ENCODE results near the gene IRF3.

- TF ChIP-seq CTCF (conservative IDR thresholded peaks at IDR 0.05 in 1 of 2, IDR thresholded peaks at IDR 0.05 in 1 of 2; ENCODE audit: low read depth in 1 of 2, low read length in 2 of 2) (no peak), EZH2 (IDR thresholded peaks at IDR 0.05; ENCODE audit: low read length, missing control alignments) (no peak)
These were observed 11.2 kb upstream of the IRF3 start for GRCh38 chr19:49676784-49677230.
